Breast epithelium (tissue), 3 donors: Measurements from ENCODE around the gene CDCA7L.

Experiments used
- POLR2A ChIP-seq: fragments of 450-650 bp; IDR thresholded peaks from one replicate; pipeline ENCODE4 v1.6.1; 2016; ENCODE audit warnings: antibody characterized with exemption, mild to moderate bottlenecking, moderate library complexity
- POLR2AphosphoS5 ChIP-seq, 3 donors: sonication (generic); formaldehyde crosslinking; IDR thresholded peaks; one replicate each; pipeline ENCODE4 v1.6.1; 2017; ENCODE audit warnings: antibody characterized with exemption in 3 of 3
- TF ChIP-seq, protein P1 (sequence below), 3 donors: fragments of 450-650 bp; IDR thresholded peaks; one replicate each; pipeline ENCODE4 v1.5.1; 2016 to 2017; ENCODE audit warnings: antibody characterized with exemption in 3 of 3, mild to moderate bottlenecking in 3 of 3, moderate library complexity in 3 of 3

DNA sequence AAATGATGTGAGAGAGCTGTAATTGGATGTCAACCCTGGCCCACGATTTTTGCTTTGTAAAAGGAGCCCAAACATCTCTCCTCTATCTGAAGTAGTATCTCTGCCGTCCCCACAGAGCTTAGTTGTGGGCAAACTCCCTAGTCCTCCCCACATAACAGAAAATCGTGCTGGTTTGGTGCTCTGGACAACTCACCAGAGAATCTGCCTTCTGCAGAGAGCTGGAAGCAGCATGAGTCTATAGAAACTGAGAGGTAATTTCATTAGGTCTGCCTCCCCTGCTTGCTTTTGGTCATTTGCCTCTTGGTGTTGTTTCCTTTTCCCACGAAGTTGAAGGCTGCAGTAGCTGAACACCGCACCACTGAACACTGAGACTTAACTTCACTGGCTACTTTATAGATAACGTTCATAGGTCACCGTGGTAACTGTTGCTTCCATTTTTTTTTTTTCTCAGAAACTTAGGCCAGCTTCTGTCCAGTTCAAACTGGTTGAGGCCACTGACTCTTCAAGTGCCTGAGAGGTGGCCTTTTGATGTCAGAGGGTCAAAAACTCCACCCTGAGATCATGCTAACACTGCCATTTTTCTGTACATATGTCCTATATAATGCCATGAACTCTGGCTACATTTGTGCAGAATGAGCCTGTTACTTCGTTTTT, 3.3 kb upstream of the CDCA7L start:
- TF ChIP-seq, protein P1, sequence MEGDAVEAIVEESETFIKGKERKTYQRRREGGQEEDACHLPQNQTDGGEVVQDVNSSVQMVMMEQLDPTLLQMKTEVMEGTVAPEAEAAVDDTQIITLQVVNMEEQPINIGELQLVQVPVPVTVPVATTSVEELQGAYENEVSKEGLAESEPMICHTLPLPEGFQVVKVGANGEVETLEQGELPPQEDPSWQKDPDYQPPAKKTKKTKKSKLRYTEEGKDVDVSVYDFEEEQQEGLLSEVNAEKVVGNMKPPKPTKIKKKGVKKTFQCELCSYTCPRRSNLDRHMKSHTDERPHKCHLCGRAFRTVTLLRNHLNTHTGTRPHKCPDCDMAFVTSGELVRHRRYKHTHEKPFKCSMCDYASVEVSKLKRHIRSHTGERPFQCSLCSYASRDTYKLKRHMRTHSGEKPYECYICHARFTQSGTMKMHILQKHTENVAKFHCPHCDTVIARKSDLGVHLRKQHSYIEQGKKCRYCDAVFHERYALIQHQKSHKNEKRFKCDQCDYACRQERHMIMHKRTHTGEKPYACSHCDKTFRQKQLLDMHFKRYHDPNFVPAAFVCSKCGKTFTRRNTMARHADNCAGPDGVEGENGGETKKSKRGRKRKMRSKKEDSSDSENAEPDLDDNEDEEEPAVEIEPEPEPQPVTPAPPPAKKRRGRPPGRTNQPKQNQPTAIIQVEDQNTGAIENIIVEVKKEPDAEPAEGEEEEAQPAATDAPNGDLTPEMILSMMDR (IDR thresholded peaks at IDR 0.05): no peak
- TF ChIP-seq POLR2AphosphoS5 (IDR thresholded peaks at IDR 0.05) (no peak), POLR2A (no peak)
